SK-N-SH treated with all-trans-retinoic acid at 6 μM for 48 hours (cell line): ENCODE results near the gene NSRP1.

ENCODE experiments used
- ATAC-seq: fragments of 200-7000 bp; cut with Tn5 transposase; 3 replicates; pipeline ENCODE4 v1.9.1; 2020; ENCODE audit warnings: mild to moderate bottlenecking, moderate library complexity
- ARNTL ChIP-seq: fragments of 450-650 bp; formaldehyde crosslinking; IDR thresholded peaks from 2 replicates; pipeline ENCODE4 v1.5.0; 2020; ENCODE audit warnings: low read depth, mild to moderate bottlenecking, moderate library complexity, borderline replicate concordance
- BACH2 ChIP-seq: fragments of 250-450 bp; sonication (Bioruptor Pico); IDR thresholded peaks from 2 replicates; pipeline ENCODE4 v1.9.0; 2021; ENCODE audit warnings: mild to moderate bottlenecking, borderline replicate concordance
- CSRNP3 ChIP-seq: fragments of 250-450 bp; sonication (Bioruptor Pico); IDR thresholded peaks from 2 replicates; pipeline ENCODE4 v1.5.1; 2021; ENCODE audit warnings: mild to moderate bottlenecking, moderate library complexity
- ESRRG ChIP-seq: fragments of 250-450 bp; sonication (Bioruptor Pico); IDR thresholded peaks from 2 replicates; pipeline ENCODE4 v1.6.1; 2021; ENCODE audit warnings: mild to moderate bottlenecking
- GLIS3 ChIP-seq: fragments of 250-450 bp; sonication (Bioruptor Pico); IDR thresholded peaks from 2 replicates; pipeline ENCODE4 v1.5.0; 2020; ENCODE audit warnings: mild to moderate bottlenecking, moderate library complexity
- ISL1 ChIP-seq: fragments of 250-450 bp; sonication (Bioruptor Pico); IDR thresholded peaks from 2 replicates; pipeline ENCODE4 v2.1.2; 2022; ENCODE audit warnings: mild to moderate bottlenecking, moderate library complexity
- PATZ1 ChIP-seq: fragments of 250-450 bp; sonication (Bioruptor Pico); IDR thresholded peaks from 2 replicates; pipeline ENCODE4 v1.8.0; 2020; ENCODE audit warnings: mild to moderate bottlenecking, moderate library complexity, borderline replicate concordance
- POU6F1 ChIP-seq: fragments of 250-450 bp; sonication (Bioruptor Pico); IDR thresholded peaks from 2 replicates; pipeline ENCODE4 v1.8.0; 2021; ENCODE audit warnings: low read depth, mild to moderate bottlenecking, moderate library complexity, borderline replicate concordance
- PPARA ChIP-seq: fragments of 250-450 bp; sonication (Bioruptor Pico); IDR thresholded peaks from 2 replicates; pipeline ENCODE4 v1.5.0; 2020; ENCODE audit warnings: mild to moderate bottlenecking, borderline replicate concordance
- RARB ChIP-seq: fragments of 250-450 bp; sonication (Bioruptor Pico); IDR thresholded peaks from 2 replicates; pipeline ENCODE4 v1.8.0; 2021; ENCODE audit warnings: mild to moderate bottlenecking, moderate library complexity
- TCF4 ChIP-seq: fragments of 250-450 bp; sonication (Bioruptor Pico); IDR thresholded peaks from 2 replicates; pipeline ENCODE4 v1.8.0; 2021; ENCODE audit warnings: mild to moderate bottlenecking, moderate library complexity, borderline replicate concordance
- TOX ChIP-seq: fragments of 250-450 bp; sonication (Bioruptor Pico); IDR thresholded peaks from 2 replicates; pipeline ENCODE4 v1.8.0; 2021; ENCODE audit warnings: mild to moderate bottlenecking, moderate library complexity, borderline replicate concordance
- TSHZ2 ChIP-seq: fragments of 250-450 bp; sonication (Bioruptor Pico); IDR thresholded peaks from 2 replicates; pipeline ENCODE4 v1.5.0; 2020; ENCODE audit warnings: mild to moderate bottlenecking, moderate library complexity
- ZC3H10 ChIP-seq: fragments of 250-450 bp; sonication (Bioruptor Pico); IDR thresholded peaks from 2 replicates; pipeline ENCODE4 v1.5.1; 2021; ENCODE audit warnings: mild to moderate bottlenecking, moderate library complexity
- ZFP3 ChIP-seq: fragments of 250-450 bp; sonication (Bioruptor Pico); IDR thresholded peaks from 2 replicates; pipeline ENCODE4 v1.5.0; 2020; ENCODE audit warnings: mild to moderate bottlenecking, moderate library complexity
- ZFP30 ChIP-seq: fragments of 450-650 bp; formaldehyde crosslinking; IDR thresholded peaks from 2 replicates; pipeline ENCODE4 v1.5.0; 2022; ENCODE audit warnings: mild to moderate bottlenecking, moderate library complexity
- ZNF565 ChIP-seq: fragments of 450-650 bp; formaldehyde crosslinking; conservative IDR thresholded peaks from 2 replicates; pipeline ENCODE4 v1.5.0; 2020; ENCODE audit warnings: low read depth, mild to moderate bottlenecking, moderate library complexity
- ZNF70 ChIP-seq: fragments of 450-650 bp; formaldehyde crosslinking; IDR thresholded peaks from 2 replicates; pipeline ENCODE4 v1.5.0; 2020; ENCODE audit warnings: mild to moderate bottlenecking, moderate library complexity
- ZNF8 ChIP-seq: fragments of 450-650 bp; formaldehyde crosslinking; IDR thresholded peaks from 2 replicates; pipeline ENCODE4 v1.5.0; 2020; ENCODE audit warnings: mild to moderate bottlenecking, moderate library complexity
- TF ChIP-seq, protein P1 (sequence below): fragments of 250-450 bp; sonication (Bioruptor Pico); IDR thresholded peaks from 2 replicates; pipeline ENCODE4 v1.5.1; 2020; ENCODE audit warnings: low read depth, mild to moderate bottlenecking, moderate library complexity

The NSRP1 gene

GRCh38 chr17:30173649-30174048 lies 57.0 kb downstream of the NSRP1 start:
- no peak for ATAC-seq
- TF ChIP-seq ZNF8 (no peak), ARNTL (no peak), RARB (CRISPR knock-in tag) (no peak), BACH2 (no peak), ISL1 (no peak), POU6F1 (CRISPR knock-in tag) (no peak), ZFP30 (CRISPR knock-in tag) (no peak), TSHZ2 (CRISPR knock-in tag) (no peak), ZNF70 (CRISPR knock-in tag) (no peak), ESRRG (CRISPR knock-in tag) (no peak), ZFP3 (CRISPR knock-in tag) (no peak), ZC3H10 (CRISPR knock-in tag) (no peak), PPARA (no peak), TCF4 (CRISPR knock-in tag) (no peak), PATZ1 (no peak), ZNF565 (CRISPR knock-in tag) (no peak), TOX (CRISPR knock-in tag) (no peak)
- TF ChIP-seq, protein P1, sequence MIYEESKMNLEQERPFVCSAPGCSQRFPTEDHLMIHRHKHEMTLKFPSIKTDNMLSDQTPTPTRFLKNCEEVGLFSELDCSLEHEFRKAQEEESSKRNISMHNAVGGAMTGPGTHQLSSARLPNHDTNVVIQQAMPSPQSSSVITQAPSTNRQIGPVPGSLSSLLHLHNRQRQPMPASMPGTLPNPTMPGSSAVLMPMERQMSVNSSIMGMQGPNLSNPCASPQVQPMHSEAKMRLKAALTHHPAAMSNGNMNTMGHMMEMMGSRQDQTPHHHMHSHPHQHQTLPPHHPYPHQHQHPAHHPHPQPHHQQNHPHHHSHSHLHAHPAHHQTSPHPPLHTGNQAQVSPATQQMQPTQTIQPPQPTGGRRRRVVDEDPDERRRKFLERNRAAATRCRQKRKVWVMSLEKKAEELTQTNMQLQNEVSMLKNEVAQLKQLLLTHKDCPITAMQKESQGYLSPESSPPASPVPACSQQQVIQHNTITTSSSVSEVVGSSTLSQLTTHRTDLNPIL (CRISPR knock-in tag) = no peak

DNA sequence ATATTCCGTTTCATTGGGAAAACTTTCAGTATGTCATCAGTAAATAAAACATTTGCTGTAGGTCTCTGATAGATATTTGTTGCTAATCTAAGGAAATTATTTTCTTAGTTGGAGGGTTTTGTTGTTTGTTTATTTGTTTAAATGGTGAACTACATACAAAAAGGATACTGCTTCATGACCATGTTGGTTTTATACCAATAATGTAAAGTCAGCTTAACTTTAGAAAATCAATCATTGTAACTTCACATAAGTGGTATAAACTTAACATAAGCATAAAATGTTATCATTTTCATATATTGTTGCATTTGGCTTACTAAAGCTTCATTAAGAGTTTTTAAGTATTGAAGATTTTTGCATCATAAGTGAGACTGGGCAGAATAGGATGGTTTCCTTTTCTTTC lies 57.9 kb downstream of the NSRP1 start:
- TF ChIP-seq PPARA (no peak), PATZ1 (no peak), ESRRG (CRISPR knock-in tag) (no peak), GLIS3 (CRISPR knock-in tag) (no peak), ZFP30 (CRISPR knock-in tag) (no peak), TOX (CRISPR knock-in tag) (no peak), TCF4 (CRISPR knock-in tag) (no peak), ZNF8 (no peak), ZNF70 (CRISPR knock-in tag) (no peak), POU6F1 (CRISPR knock-in tag) (no peak), CSRNP3 (no peak)
- no peak for ATAC-seq
